Erythroblast (primary cell): ENCODE results near the gene GRB7.

ENCODE experiments used
- GATA1 ChIP-seq: IDR thresholded peaks from 2 replicates; pipeline ENCODE4 v1.6.1; 2011; ENCODE audit warnings: low read depth, mild to moderate bottlenecking, control low read depth, low read length, moderate library complexity
- POLR2A ChIP-seq: IDR thresholded peaks from 2 replicates; pipeline ENCODE4 v1.6.1; 2011; ENCODE audit warnings: mild to moderate bottlenecking, low read length

GRCh38 chr17:39742856-39743436 lies 5.2 kb downstream of the GRB7 start:
- TF ChIP-seq POLR2A (no peak), GATA1 (no peak)
